NCI-H146 treated with DMSO at 0.1 percent for 48 hours (cell line): ENCODE measurements around the gene TRIM59.

Experiments
- DNase-seq: peaks from one replicate; lab custom pipeline; 2025; ENCODE audit not compliant: unreplicated experiment; lab: John Stamatoyannopoulos, UW

TRIM59 gene

DNA sequence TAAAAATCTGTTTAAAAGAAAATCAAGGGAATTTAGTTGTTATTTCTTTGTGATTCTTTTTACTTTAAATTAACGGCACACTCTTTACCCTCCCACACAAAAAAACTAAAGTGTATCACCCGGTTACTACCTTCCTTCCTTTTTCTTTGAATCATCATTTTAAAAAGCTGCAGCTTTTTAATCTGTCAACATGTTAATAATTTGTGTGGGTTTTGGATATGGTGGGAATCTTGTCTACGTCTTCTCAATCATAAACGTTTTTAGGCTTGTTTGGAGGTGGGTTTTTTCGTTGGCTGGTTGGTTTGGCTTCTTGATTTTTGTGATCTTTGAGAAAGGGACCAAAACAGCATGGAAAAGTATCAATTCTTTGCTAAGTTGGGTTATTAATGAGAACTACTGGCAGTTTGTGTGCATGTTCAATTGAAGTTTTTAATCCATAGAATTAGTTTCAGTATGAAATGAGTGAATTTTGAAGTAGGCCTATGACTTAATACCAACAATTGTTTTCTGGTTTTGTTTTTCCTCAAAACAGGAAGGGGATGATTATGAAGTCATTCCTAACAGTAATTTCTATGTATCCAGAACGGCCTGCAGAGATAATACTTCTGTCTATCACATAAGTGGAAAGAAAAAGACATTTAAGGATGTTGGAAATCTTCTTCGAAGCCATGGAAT lies 45.7 kb downstream of the TRIM59 start:
- no peak for DNase-seq

DNA sequence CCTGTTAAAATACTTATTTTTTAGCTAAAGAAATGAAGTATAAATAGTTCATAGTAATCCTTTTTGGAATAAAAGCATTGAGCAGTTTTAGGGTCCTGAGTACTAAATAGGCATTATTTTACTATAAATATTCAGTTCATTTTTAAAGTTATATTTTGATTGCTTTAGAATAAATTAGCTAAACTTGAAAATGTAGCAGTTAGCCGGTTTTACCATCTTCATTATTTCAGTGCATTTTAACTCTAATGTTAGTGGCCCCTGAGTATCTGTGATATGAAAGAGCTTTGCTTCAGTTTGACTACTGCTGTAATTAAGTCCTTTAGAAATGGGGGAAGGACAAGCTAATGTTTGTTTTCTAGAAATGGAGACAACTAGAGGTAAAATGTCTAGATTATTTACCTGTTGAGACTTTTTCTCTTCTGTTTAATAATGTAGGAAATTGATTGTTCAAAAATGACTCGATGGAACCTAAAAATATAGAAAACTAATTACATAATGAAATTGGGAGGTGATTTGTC lies 46.5 kb downstream of the TRIM59 start:
- DNase-seq, result peak; percentile 36

DNA sequence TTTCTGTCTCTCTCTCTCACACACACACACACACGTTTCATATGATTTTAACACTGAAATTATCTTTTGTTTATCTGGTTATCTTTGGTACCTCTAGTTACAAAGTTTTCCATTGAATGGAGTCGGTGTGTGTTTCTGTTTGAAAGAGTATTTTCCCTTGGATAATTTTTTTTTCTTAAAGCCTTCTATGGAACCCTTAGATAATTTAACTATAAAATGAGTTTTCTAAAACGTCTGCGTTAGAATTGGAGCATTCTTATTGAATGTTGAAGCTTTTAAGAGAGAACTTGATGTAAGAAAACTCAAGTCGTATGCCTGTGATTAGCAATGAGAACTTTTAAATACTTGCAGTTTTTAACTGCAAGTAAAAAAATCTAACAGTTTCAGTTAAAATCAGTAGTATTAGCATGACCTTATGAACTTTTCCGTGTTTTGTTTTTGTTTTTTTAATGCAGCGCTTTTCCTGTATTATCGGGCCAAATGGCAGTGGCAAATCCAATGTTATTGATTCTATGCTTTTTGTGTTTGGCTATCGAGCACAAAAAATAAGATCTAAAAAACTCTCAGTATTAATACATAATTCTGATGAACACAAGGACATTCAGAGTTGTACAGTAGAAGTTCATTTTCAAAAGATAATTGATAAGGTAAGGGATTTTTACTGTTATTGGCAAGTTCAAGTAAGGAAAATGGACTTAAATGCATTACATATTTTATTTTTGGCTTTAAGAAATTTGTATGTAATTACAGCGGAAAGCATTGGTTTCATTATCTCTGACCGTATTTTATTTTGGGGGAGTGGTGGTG lies 47.2 kb downstream of the TRIM59 start:
- DNase-seq, result no peak

DNA sequence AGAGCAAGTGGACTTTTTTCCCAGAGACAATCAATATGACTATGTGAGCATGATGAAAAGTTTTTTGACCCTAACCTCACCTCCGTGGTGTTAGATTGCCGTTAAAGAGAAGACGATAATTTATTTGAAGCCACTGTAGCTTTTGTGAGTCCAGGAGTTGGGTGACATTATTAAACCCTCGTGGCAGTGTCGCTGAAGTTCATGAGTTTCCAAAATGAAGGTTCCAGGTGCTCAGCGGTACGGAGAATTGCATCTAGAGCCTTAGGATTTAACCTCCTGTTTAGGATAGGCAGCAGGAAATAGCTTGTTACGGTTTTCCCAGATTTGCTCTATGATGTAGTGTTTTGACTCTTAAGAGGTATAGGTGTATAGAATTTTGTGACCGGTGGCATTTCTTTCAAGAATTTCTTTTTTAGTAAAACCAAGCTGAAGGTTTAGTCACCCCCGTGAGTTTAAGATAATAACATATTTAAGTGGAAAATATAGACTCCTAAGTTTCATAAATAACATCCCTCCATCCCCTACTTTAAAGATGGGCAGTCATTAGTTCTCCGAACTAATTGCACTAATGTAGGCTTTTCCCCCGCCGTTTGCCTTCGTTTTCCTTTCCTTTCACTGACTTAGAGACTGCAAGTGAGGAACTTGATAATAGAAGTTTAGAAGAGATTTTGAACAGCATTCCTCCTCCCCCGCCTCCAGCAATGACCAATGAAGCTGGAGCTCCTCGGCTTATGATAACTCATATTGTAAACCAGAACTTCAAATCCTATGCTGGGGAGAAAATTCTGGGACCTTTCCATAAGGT lies 48.1 kb downstream of the TRIM59 start:
- peak; percentile 39 for DNase-seq

DNA sequence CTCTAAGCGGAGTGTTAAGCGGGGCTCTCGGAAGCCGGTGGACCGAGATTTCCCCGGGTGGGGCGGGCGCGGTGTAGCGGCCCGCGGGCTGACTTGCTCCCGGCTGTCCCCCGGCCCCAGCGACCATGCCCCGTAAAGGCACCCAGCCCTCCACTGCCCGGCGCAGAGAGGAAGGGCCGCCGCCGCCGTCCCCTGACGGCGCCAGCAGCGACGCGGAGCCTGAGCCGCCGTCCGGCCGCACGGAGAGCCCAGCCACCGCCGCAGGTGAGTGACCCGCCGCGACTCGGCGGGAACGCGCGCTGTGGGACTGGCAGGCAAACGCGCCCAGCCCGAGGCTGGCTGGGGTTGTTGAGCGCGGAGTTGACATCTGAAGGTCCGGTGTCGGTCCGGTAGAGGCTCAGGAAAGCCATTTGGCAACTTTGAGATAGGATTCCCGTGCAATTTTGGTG lies 48.9 kb downstream of the TRIM59 start:
- peak; percentile 35 for DNase-seq

DNA sequence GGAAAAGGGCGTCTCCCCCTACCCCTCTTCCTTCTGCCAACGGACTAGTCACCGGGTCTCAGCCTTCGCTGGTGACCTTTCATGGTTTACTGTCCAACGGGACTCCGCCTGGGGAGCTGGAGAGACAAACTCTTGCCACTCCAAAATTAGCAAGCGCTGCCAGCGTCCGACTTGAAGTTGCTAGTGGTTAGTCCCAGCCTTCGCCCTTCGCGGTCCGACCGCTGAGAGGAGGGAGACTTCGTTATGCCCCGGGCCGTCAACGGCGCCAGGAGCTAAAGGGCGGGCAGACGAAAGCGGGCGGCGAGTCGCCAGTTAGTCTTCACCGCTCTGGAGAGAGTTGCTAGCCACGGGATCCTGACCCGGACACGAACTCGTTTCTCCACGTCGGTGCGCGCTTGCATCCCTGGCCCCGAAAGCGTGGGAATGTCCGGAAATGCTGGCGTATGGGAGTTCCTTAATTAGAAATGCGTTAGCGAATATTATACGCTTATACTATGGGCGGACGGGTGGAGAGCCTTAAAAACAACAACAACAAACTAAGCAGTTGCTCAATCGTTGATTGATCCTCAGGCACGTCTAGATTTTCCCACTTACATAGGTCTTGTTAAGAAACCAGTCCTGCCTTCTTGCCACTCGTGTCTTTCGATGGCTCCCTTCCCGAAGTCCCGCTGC lies 49.4 kb downstream of the TRIM59 start:
- DNase-seq, result peak; percentile 46

DNA sequence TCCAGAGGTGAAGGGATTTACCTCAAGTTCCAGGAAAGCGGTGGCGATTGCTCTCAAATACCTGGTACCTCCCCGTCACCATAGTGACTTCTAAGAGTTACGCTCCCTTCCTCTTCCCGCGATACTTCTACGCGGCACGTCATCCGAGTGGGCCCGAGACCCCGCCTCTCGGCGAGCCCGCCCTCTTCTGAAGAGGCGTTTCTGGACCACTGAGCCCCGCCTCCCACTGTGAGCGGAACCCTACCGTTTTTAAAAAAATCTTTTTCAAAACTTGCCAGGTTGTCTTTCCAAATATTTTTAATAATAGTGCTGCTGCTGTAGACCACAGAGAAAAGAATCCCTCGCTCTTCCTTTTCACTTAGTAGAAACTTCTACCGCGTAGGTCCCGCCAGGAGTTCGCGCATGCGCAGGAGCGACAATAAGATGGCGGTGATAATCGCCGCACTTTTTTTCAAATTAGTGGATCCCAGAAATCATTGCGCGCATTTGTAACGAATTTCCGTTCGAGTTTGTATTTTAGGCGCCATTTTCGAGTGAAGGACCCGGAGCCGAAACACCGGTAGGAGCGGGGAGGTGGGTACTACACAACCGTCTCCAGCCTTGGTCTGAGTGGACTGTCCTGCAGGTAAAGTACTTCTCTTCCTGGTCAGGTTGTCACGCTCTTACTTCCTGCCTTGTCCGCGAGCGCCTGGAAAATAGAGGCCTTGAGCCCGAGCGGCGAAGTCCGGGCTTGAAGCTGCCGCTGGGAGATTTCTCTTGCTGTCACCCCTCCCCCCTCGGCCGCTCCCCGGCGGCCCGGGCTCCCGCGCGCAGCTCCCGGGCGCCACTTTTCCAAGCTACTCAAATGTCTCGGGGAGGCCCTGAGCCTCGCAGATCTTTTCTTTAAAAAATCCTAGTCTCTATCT lies 50.2 kb downstream of the TRIM59 start, which contains the start of the genes IFT80 and SMC4:
TSS of gene IFT80 (minus strand) at position 101 of the 905 bp plus-strand sequence. CDS start 14,625 bp downstream, outside the sequence.
TSS of gene SMC4 (plus strand) at position 526 of the 905 bp plus-strand sequence. CDS start 1,177 bp downstream, outside the sequence.
- DNase-seq, result peak; percentile 98

DNA sequence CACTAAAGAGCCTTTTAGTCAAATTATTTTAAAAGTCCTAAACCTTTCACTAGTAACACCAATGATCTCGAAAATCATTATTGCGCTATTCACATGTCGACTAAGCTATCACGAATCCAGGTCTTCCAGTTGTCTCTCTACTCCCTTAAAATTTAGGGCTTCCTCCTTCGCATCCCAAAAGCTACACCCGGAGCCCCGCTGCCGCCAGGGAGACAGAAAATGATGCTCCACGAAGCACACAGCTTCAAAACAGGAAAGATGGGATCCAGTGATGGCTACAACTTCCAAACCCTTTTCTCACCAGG lies 50.8 kb downstream of the TRIM59 start:
- DNase-seq, result no peak

DNA sequence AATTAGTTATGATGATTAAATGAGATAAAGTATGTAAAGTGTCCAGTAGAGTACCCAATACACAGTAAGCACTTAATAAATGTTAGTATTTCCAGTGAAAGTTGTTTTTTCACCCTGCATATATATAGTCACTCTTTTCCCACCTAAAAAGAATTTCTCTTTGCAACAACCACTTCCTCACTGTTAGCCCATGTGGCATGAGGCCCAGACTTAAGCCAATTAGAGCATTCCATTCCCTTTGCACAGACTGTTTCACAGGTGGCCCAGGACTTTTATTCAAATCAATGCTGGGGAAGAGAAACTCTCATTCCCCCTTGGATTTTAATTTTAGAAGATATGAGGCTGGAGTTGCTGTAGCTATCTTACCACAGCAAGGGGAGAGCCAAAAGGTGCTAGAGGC lies 54.3 kb downstream of the TRIM59 start:
- no peak for DNase-seq

DNA sequence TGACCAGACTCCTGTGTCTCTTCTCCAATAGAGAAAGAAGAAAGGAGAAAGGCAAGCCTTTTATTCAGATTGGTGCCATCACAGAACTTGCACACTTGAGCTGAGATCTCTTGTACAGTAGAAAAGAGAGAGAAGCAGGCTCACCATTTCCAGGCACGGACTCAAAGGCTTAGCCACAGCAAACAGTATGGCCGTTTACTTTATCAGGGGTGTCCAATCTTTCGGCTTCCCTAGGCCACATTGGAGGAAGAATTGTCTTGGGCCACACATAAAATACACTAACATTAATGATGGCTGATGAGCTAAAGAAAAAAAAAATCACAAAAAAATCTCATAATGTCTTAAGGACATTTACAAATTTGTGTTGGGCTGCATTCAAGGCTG lies 55.6 kb downstream of the TRIM59 start:
- no peak for DNase-seq

DNA sequence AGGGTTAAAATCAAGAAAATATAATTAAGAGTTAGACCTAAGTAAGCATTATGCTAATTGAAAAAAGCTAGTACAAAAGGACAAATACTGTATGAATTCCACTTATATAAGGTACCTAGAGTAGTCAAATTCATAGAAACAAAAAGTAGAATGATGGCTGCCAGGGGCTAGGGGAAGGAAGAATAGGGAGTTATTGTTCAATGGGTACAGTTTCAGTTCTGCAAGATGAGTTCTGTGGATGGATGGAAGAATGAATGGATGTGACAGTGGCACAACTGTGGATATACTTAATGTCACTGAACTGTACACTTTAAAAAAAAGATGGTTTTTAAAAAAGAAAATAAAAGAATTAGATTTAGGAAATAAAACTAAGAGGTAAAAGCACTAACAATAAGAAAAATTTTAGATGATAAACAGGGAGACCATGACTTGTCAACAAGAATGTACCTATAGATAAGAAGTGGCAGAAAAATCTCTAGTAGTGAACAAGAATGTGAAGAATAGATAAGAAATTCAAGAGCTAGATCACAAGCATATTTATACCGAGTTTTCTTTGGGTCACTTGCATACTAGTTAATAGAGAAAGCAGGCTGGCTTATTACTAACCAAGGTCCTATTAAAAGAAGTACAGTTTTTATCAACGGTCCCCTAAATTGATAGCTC lies 56.1 kb downstream of the TRIM59 start:
- no peak for DNase-seq

DNA sequence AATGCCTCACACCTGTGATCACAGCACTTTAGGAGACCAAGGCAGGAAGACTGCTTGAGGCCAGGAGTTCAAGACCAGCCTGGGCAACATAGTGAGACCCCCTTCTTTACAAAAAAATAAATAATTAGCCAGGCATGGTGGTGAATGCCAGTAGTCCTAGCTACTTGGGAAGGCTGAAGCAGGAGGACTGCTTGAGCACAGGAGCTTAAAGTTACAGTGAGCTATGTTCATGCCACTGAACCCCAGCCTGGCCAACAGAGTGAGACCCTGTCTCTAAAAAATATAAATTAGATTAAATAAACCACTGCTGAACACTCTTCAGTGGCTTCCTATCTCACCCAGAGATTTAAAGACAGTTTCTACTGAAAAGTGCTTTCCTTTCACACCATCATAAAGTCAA lies 56.8 kb downstream of the TRIM59 start:
- DNase-seq, result no peak

DNA sequence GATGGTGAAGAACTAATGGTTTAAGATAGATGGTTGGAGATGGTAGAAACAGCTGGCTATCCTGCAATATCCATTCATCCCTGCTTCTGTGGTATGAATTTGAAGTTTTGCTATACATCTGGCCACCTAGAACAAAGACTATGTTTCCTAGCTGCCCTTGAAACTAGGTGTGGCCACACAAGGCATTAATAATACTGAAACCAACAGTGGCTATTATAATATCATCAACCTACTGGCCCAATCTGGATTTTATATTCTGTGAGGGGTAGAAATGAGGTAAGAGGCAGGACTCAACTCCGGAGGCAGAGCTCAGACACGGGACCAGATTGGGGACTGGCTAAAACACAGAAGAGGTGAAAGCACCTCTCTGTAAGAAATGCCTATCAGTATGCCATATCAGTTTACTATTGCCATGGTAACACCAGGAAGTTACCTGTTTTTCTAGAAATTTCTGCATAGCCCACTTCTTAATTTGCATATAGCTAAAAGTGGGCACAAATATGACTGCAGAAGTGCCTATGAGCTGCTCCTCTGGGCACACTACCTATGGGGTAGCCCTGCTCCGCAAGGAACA lies 58.9 kb downstream of the TRIM59 start:
- no peak for DNase-seq
